Measurements from ENCODE around the gene ESRRG. TPM values are rescaled to one million over a fixed set of nuclear protein-coding genes. Genes with fewer than 3 reads are reported as not detected.

The ESRRG gene
- total RNA-seq, 2 donors from 2014 or later: not detected

- Mint-ChIP-seq H3K27ac (no peak overlapping the region), H3K4me1 (ENCODE audit: low read depth in 2 of 2) (no peaks in the 10 kb centered on the region), H3K27me3 (no peaks in the 10 kb centered on the region), H3K9me3 (peaks cover 15% of the 10 kb centered on the region), H3K4me3 (no peak overlapping the region), H3K36me3 (peaks cover 4% of the 10 kb centered on the region)
- ATAC-seq (no peak), DNase-seq (ENCODE audit: low spot score) (no peak)
These were observed 36.1 kb downstream of the ESRRG start for GRCh38 chr1:216686860-216687766.

- H3K9me3 Mint-ChIP-seq: peaks cover 17% of the 10 kb centered on the region
- no peaks in the 10 kb centered on the region for H3K4me1 Mint-ChIP-seq (ENCODE audit: low read depth in 2 of 2)
- DNase-seq (ENCODE audit: low spot score) (no peak), ATAC-seq (no peak)
- H3K4me3 Mint-ChIP-seq: no peak overlapping the region
- H3K36me3 Mint-ChIP-seq: peaks cover 4% of the 10 kb centered on the region
- no peak overlapping the region for H3K27ac Mint-ChIP-seq
- H3K27me3 Mint-ChIP-seq: no peaks in the 10 kb centered on the region
These were observed 40.5 kb downstream of the ESRRG start for GRCh38 chr1:216682752-216683151.

GRCh38 chr1:216679108-216679507 is 44.1 kb downstream of the ESRRG start:
- no peak overlapping the region for H3K4me3 Mint-ChIP-seq
- H3K4me1 Mint-ChIP-seq (ENCODE audit: low read depth in 2 of 2): no peaks in the 10 kb centered on the region
- DNase-seq (ENCODE audit: low spot score) (no peak), ATAC-seq (no peak)
- H3K36me3 Mint-ChIP-seq: no peaks in the 10 kb centered on the region
- H3K9me3 Mint-ChIP-seq: peaks cover 10% of the 10 kb centered on the region
- H3K27ac Mint-ChIP-seq: no peak overlapping the region
- no peaks in the 10 kb centered on the region for H3K27me3 Mint-ChIP-seq

GRCh38 chr1:216670118-216670883 is 52.9 kb downstream of the ESRRG start:
- peaks cover 7% of the 10 kb centered on the region for H3K9me3 Mint-ChIP-seq
- H3K36me3 Mint-ChIP-seq: no peaks in the 10 kb centered on the region
- H3K27ac Mint-ChIP-seq: no peak overlapping the region
- no peak for DNase-seq (ENCODE audit: low spot score)
- H3K4me3 Mint-ChIP-seq: no peak overlapping the region
- no peaks in the 10 kb centered on the region for H3K4me1 Mint-ChIP-seq (ENCODE audit: low read depth in 2 of 2)
- no peak for ATAC-seq
- no peaks in the 10 kb centered on the region for H3K27me3 Mint-ChIP-seq

GRCh38 chr1:216666441-216666840 is 56.8 kb downstream of the ESRRG start:
- no peak for DNase-seq (ENCODE audit: low spot score)
- Mint-ChIP-seq H3K36me3 (no peaks in the 10 kb centered on the region), H3K27ac (no peak overlapping the region), H3K27me3 (no peaks in the 10 kb centered on the region), H3K4me1 (ENCODE audit: low read depth in 2 of 2) (no peaks in the 10 kb centered on the region), H3K4me3 (no peak overlapping the region), H3K9me3 (peaks cover 4% of the 10 kb centered on the region)
- no peak for ATAC-seq

- H3K4me3 Mint-ChIP-seq: no peak overlapping the region
- DNase-seq (ENCODE audit: low spot score): no peak
- ATAC-seq: no peak
- H3K4me1 Mint-ChIP-seq (ENCODE audit: low read depth in 2 of 2): no peaks in the 10 kb centered on the region
- no peaks in the 10 kb centered on the region for H3K36me3 Mint-ChIP-seq
- H3K9me3 Mint-ChIP-seq: peaks cover 4% of the 10 kb centered on the region
- no peak overlapping the region for H3K27ac Mint-ChIP-seq
- no peaks in the 10 kb centered on the region for H3K27me3 Mint-ChIP-seq
These were observed 57.4 kb downstream of the ESRRG start for GRCh38 chr1:216665856-216666255.

GRCh38 chr1:216665406-216665805 is 57.8 kb downstream of the ESRRG start:
- peaks cover 4% of the 10 kb centered on the region for H3K9me3 Mint-ChIP-seq
- H3K36me3 Mint-ChIP-seq: no peaks in the 10 kb centered on the region
- no peaks in the 10 kb centered on the region for H3K4me1 Mint-ChIP-seq (ENCODE audit: low read depth in 2 of 2)
- H3K4me3 Mint-ChIP-seq: no peak overlapping the region
- no peaks in the 10 kb centered on the region for H3K27me3 Mint-ChIP-seq
- no peak for ATAC-seq
- H3K27ac Mint-ChIP-seq: no peak overlapping the region
- no peak for DNase-seq (ENCODE audit: low spot score)

GRCh38 chr1:216662681-216663080 is 60.5 kb downstream of the ESRRG start:
- no peaks in the 10 kb centered on the region for H3K27me3 Mint-ChIP-seq
- peaks cover 7% of the 10 kb centered on the region for H3K9me3 Mint-ChIP-seq
- DNase-seq (ENCODE audit: low spot score) (no peak), ATAC-seq (no peak)
- no peak overlapping the region for H3K27ac Mint-ChIP-seq
- H3K4me1 Mint-ChIP-seq (ENCODE audit: low read depth in 2 of 2): no peaks in the 10 kb centered on the region
- no peaks in the 10 kb centered on the region for H3K36me3 Mint-ChIP-seq
- no peak overlapping the region for H3K4me3 Mint-ChIP-seq

- DNase-seq (ENCODE audit: low spot score): no peak
- H3K4me3 Mint-ChIP-seq: no peak overlapping the region
- H3K27ac Mint-ChIP-seq: no peak overlapping the region
- no peak for ATAC-seq
- no peaks in the 10 kb centered on the region for H3K27me3 Mint-ChIP-seq
- no peaks in the 10 kb centered on the region for H3K4me1 Mint-ChIP-seq (ENCODE audit: low read depth in 2 of 2)
- H3K36me3 Mint-ChIP-seq: no peaks in the 10 kb centered on the region
- H3K9me3 Mint-ChIP-seq: peaks cover 7% of the 10 kb centered on the region
These were observed 62.7 kb downstream of the ESRRG start for GRCh38 chr1:216660561-216660960.

GRCh38 chr1:216653001-216653400 is 70.2 kb downstream of the ESRRG start:
- ATAC-seq (no peak), DNase-seq (ENCODE audit: low spot score) (no peak)
- H3K4me1 Mint-ChIP-seq (ENCODE audit: low read depth in 2 of 2): no peaks in the 10 kb centered on the region
- no peaks in the 10 kb centered on the region for H3K27me3 Mint-ChIP-seq
- peaks cover 7% of the 10 kb centered on the region for H3K36me3 Mint-ChIP-seq
- no peak overlapping the region for H3K27ac Mint-ChIP-seq
- no peak overlapping the region for H3K4me3 Mint-ChIP-seq
- H3K9me3 Mint-ChIP-seq: peaks cover 10% of the 10 kb centered on the region

- ATAC-seq: no peak
- Mint-ChIP-seq H3K36me3 (peaks cover 7% of the 10 kb centered on the region), H3K27ac (no peak overlapping the region), H3K4me3 (no peak overlapping the region), H3K4me1 (ENCODE audit: low read depth in 2 of 2) (no peaks in the 10 kb centered on the region), H3K9me3 (peaks cover 11% of the 10 kb centered on the region), H3K27me3 (no peaks in the 10 kb centered on the region)
- DNase-seq (ENCODE audit: low spot score): no peak
These were observed 71.3 kb downstream of the ESRRG start for GRCh38 chr1:216651826-216652418.

GRCh38 chr1:216643176-216643575 is 80.1 kb downstream of the ESRRG start:
- DNase-seq (ENCODE audit: low spot score): no peak
- H3K27ac Mint-ChIP-seq: no peak overlapping the region
- no peaks in the 10 kb centered on the region for H3K4me1 Mint-ChIP-seq (ENCODE audit: low read depth in 2 of 2)
- H3K9me3 Mint-ChIP-seq: peaks cover 3% of the 10 kb centered on the region
- H3K36me3 Mint-ChIP-seq: no peaks in the 10 kb centered on the region
- H3K27me3 Mint-ChIP-seq: no peaks in the 10 kb centered on the region
- no peak overlapping the region for H3K4me3 Mint-ChIP-seq
- no peak for ATAC-seq

GRCh38 chr1:216641669-216642460 is 81.4 kb downstream of the ESRRG start:
- no peak for DNase-seq (ENCODE audit: low spot score)
- H3K9me3 Mint-ChIP-seq: peaks cover 2% of the 10 kb centered on the region
- H3K4me1 Mint-ChIP-seq (ENCODE audit: low read depth in 2 of 2): no peaks in the 10 kb centered on the region
- H3K27me3 Mint-ChIP-seq: no peaks in the 10 kb centered on the region
- no peak overlapping the region for H3K27ac Mint-ChIP-seq
- no peak for ATAC-seq
- H3K36me3 Mint-ChIP-seq: no peaks in the 10 kb centered on the region
- H3K4me3 Mint-ChIP-seq: no peak overlapping the region

Data from natural killer cell treated with Interleukin-12 subunit alpha and Interleukin-12 subunit beta and Interleukin-15 and Interleukin-18, amount 100 ng/mL, for 72 hours (primary cell).